Daoy (cell line): ENCODE data around the gene IP6K1. TPM values are rescaled to one million over a fixed set of nuclear protein-coding genes. Genes with fewer than 3 reads are reported as not detected.
"Not testable (repeated sequence)": the region's sequence is repeated elsewhere in the genome, so short reads cannot be mapped to it uniquely, and the experiment has no call there.

ENCODE experiments used
- DNase-seq: peaks from one replicate; pipeline ENCODE4 v3.0.0-alpha.2; 2015; ENCODE audit warnings: low read depth
- total RNA-seq: library from RNA; depleted of rRNA; stranded (reverse); fragments of >200 nt; shearing (Covaris generic); gene quantifications from 2 replicates; pipeline ENCODE4 v1.2.3, GENCODE V29; 2014; rRNA removed

IP6K1 gene
- total RNA-seq, 1 experiment from 2014 or later, result 12.6 TPM

DNA sequence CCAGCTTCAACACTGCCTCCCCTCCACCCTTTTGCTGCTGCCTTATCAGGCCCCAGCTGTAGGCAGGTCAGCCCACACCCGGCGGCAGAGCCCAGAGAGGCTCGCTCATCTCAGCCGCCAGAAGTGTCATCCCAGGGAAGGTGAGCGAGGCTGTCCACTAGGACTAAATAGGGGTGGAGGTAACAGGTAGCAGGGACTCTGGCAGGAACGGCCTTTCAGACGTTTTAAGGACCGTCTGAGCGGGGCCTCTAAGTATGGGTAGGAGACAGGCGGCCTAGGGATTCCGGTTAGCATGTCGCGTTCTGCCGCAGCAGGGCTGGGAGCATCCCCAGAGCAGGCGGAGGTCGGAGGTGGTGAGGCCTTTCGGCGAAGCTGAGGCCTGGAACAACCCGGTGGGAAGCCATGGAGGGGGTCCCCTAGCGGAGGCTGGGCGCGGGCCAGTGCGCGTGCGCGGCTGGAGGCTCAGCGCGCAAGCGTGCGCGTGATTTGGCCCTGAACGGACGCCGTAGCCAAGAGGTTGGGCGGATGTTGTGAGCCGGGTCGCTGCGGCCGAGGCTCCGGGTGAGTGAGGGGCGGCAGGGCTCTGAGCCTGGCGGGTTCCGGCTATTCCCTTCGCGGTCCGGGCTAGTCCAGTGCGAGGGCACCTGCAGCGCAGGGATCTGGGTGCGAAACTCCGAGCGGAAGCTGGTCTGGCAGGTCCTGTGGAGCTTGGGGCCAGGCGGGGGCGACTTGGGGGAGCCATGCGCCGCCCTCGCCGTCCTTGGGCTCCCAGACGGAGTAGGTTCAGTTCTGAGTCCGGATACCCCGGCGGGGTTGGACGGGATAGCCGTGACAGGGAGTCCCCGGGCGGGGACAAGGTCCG, 97.1 kb downstream of the IP6K1 start, which contains the start of the genes MST1 and RNF123:
Gene MST1, minus strand, starts transcription at position 429 of the 862 bp plus-strand sequence. CDS start 783 bp downstream, outside the sequence.
Gene RNF123, plus strand, starts transcription at position 512 of the 862 bp plus-strand sequence. CDS start 1,609 bp downstream, outside the sequence.
- peak; percentile 94 for DNase-seq

DNA sequence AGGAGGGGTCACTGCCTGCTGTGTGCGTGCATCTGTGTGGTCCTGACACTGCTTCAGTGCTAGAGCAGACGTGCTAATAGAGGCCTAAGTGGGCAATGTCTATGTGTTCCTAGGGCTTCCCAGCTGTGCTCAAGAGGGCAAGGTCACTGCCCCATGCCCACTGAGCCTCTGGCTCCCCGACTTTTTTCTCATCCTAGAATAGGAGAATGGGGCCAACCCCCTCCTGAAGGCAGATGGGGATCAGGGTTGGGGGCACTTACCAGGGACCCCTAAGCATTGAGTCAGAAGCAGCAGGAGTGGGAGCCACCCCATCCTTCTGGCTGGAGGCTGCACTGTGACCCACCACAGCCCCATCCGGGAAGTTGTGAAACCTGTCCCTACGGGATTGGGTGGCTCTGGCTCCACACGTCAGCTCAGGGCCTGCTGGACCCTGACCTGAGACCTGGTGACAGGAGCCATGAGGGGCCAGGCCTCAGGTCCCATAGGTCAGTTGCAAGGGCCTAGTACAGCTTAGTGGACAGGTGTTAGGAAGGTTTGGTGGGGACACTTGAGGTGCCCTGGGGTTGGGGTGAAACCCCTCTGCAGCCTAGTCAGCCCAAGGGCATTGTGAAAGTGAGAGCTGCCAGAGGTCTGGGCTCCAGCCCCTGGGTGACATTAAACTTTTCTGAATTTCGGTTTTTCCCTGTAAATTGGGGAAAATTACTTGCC, 97.8 kb downstream of the IP6K1 start:
- DNase-seq, result not testable (repeated sequence)

DNA sequence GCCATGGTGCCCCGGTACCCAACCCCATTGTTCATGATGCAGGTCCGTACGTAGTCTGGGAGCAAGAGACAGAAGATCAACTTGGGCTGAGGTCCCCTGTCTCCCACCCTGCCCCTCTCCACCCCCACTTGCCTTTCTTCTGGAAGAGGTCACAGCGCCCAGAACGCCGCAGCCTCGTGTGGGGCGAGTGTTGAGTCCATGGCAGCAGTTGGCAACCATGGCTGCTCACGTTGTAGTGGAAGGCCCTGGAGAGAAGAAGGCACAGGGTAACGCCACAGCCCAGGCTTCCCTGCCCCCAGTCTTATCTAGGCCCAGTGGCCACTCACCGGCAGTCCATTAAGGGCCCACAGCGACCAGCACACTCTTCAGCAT, 98.9 kb downstream of the IP6K1 start:
- not testable (repeated sequence) for DNase-seq

DNA sequence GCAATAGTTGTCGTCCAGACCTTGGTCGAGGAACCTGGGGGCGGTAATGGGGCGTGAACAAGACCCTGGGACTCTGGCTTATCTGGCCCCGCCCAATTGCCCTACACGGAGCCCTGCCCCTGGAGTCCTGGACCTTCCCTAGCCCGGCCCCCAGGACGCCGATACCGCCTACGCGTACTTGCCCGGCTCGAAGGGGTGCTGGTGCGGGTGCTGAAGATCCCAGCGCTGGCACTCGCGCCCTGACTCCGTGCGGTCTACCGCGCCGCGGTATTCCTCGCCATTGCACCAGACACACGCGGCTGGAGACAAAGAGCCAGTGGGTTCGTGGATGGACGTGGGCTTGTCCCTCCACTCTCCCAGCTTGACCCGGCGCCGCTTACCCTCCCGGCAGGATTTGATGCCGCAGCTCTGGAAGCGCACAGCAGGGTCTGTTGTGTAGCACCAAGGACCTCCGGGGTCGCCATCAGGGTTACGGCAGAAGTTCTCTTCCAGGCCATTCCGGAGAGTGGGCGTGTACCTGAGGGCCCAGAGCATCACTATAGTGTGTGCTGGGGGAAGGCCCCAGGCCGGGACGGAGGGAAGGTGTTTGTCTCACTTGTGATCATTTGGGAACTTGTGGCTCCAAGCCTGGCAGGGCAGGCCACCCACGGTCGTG, 99.4 kb downstream of the IP6K1 start:
- peak; percentile 63 for DNase-seq

DNA sequence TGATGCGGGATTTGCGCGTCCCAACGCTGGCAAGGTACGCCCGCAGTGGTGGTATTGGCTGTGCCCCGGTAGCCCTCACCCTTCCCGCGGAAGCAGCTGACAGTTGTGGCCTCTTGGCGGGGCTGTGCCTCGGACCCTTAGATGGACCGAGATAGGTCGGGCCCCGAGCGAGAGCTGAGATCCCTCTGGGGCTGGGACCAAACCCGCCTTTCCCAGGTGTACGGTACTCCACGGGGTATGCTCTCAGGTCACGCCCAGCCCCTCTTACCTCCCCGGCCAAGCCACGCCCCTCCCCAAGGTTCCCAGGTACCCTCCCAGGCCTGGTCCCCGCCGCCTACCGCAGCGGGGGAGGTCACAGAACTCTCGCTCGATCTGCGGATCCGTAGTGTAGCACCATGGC, 100.0 kb downstream of the IP6K1 start:
- DNase-seq, result not testable (repeated sequence)

DNA sequence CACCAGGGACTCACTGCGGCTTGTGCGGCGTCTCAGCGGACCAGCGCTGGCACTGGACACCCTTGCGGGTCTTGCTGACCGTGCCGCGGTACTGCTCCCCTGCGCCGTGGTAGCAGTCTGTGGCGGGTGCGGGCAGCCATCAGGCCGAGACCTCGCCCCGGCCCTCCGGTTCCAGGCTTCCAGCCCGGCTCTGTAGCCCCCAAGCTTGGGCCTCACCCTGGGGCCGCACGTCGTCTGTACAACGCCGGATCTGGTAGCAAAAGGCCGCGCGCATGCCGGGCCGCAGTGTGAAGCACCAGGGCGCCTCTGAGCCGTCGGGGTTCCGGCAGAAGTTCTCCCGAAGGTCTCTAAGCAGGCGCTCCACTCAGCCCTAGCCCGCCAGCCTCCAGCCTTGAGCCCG, 100.5 kb downstream of the IP6K1 start:
- DNase-seq, result not testable (repeated sequence)

DNA sequence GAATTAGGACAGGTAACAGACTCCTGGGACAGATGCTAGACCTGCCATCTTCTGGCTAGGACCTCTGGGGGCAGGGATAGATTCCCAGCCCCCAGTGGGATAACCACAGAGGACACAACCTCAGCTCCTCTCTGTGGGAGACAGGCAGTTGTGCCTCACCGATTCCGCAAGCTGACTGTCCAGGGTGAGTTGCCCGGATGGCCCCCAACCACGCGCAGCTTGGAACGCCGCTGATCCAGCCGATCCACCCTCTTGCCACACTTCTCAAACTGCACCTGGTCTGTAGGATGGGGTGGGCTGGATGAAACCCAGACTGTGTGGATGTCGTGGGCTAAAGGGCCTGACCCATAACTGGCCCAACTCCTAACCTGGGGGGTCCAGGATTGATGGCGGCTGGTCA, 101.2 kb downstream of the IP6K1 start:
- DNase-seq, result not testable (repeated sequence)

DNA sequence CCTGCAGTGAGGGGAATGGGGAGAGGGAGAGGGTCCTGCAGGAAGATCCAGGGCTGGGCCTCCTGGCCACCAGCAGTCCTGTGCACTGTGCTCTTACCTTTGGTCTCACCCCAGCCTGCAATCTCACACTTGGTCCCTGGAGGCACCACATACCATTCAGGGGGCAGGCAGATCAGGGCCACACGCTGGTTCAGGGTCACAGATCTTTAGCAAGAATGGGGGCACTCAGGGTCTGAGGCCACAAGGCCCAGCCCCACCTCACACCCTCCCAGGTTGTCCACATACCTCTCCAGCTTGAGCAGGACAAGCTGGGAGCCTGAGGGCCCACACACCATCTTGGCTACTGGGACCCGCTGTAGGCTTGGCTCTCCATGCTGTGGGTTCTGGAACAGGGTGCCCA, 101.9 kb downstream of the IP6K1 start:
- not testable (repeated sequence) for DNase-seq

DNA sequence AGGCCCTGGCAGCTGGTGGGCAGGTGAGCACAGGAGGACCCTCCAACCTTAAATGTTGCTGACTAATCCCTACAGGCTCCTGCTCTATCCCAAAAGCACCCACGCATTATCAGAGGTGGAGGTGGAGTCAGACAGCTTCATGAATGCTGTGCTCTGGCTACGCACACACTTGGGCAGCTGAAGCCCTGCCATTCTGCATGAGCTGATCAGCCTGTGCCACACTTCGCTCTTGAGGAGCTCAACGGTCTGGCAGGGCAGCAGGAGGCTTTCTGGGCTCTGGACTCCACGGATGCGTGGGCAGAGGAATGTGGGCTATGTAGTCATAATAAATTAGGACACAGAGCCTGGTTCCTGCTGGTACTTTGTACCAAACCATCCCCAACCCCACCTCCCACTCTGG, 103.2 kb downstream of the IP6K1 start:
- DNase-seq, result no peak

DNA sequence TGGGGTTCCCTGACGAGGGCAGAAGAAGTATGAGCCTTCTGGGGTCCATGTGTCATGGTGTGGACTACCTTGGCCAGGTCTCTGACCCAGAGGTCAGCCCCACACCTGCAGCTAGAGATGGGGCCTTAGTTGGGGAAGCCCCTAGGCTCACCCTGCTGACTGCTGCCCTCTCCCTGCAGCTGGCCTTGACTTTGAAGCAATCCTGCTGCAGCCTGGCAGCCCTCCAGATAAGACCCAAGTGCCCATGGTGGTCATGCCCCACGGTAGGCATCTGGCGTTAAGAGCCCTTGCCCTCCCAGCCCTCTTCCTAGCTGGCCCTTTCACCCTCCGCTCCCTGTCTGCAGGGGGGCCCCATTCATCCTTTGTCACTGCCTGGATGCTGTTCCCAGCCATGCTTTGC, 104.8 kb downstream of the IP6K1 start:
- DNase-seq, result no peak

DNA sequence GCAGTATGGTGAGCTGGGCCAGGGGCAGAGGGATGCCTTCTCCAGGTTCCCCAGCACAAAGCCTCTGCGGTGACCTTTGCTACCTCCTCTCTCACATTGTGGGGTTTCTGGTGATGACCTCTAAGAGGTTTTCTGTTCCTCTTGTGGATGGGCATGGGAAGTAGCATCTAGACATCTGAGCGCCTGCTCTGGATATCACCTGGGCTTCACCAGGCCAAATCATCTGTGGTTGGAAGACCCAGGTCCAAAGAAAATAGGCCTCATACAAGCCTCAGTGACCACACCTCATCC, 105.2 kb downstream of the IP6K1 start:
- no peak for DNase-seq

DNA sequence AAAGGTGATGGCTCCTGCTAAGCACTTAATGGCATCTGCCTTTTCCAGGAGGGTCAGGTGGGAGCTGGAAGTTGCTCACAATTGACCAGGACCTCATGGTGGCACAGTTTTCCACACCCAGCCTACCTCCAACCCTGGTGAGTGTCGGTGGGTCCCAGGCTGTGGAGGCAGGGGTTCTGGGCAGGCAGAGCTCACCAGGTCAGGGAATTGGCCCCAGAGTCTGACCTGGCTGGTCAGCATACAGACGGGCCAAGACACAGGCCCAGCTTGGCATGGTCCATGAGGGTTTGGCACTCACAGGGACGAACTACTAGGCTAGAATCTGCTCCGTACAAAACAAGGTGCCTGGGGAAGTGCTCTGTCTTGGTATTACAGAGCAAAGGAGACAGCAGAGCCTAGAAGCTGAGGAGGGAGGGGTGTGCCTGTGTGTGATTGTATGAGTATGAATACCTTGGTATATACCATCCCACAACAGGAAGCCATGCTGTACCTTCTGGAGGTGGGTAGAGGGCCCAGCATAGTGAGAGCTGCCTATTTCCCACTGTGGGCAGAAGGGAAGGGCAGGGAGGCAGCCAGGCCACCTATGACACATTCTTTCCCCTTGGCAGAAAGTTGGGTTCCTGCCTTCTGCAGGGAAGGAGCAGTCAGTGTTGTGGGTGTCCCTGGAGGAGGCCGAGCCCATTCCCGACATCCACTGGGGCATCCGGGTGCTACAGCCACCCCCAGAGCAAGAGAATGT, 105.7 kb downstream of the IP6K1 start:
- DNase-seq, result no peak

DNA sequence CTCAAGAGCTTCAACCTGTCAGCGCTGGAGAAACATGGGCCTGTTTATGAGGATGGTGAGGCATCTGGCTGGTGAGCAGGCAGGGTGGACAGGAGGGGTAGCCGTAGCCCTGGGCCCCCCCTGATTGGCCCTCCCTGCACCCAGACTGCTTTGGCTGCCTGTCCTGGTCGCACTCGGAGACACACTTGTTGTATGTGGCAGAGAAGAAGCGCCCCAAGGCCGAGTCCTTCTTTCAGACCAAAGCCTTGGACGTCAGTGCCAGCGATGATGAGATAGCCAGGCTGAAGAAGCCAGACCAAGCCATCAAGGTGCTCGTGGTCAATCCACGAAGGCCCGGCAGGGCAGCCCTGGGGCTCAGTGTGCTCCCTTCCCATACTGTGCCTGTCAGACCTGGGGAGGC, 110.4 kb downstream of the IP6K1 start:
- DNase-seq, result no peak

DNA sequence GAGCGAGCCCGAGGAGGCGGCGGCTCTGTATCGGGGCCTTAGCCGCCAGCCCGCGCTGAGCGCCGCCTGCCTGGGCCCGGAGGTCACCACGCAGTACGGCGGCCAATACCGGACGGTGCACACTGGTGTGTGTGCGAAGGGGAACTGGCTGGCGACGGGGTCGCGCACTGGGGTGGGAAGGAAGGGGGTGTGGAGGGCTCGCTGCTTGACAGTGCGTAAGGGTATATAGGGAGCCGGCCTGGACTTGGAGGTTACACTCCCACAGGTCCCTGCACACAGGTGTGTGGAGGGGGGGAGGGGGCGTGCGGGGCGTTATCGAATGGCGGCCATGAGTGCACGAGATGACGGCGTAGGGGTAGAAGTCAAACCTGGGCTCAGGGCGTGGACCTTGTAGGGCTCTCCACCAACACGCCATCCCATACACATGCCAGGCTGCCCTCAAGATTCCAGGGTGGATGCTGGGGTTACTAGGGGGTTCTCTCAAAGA, 111.8 kb downstream of the IP6K1 start:
- no peak for DNase-seq

Other genes with a start within 250 kb of the IP6K1 start
- gene BSN, start 232.1 kb downstream of the IP6K1 start, total RNA-seq, result 0.18 and 0.29 TPM in 2 replicates
- 59.1 and 64.5 TPM in 2 replicates for gene APEH, start 112.2 kb downstream of the IP6K1 start, total RNA-seq
- 0.63 and 3.2 TPM in 2 replicates for gene MST1, start 97.1 kb downstream of the IP6K1 start, total RNA-seq
- gene RNF123, start 97.0 kb downstream of the IP6K1 start, total RNA-seq, result 16.6 and 17.1 TPM in 2 replicates
- 0.63 and 1.6 TPM in 2 replicates for gene AMIGO3, start 66.9 kb downstream of the IP6K1 start, total RNA-seq
- gene GMPPB, start 62.6 kb downstream of the IP6K1 start, total RNA-seq, result 30.8 and 42.0 TPM in 2 replicates
- not detected in 2 replicates for gene CDHR4, start 13.3 kb upstream of the IP6K1 start, total RNA-seq
- gene INKA1, start 16.7 kb upstream of the IP6K1 start, total RNA-seq, result not detected in 2 replicates
- gene UBA7, start 27.4 kb upstream of the IP6K1 start, total RNA-seq, result 5.1 and 6.8 TPM in 2 replicates
- 6.6 and 10.4 TPM in 2 replicates for gene TRAIP, start 70.0 kb upstream of the IP6K1 start, total RNA-seq
- 0.34 TPM in 1 of 2 replicates, not detected in the other for gene CAMKV, start 83.4 kb upstream of the IP6K1 start, total RNA-seq
- gene MST1R, start 117.3 kb upstream of the IP6K1 start, total RNA-seq, result not detected in 2 replicates
- 7.9 and 14.1 TPM in 2 replicates for gene MON1A, start 143.3 kb upstream of the IP6K1 start, total RNA-seq
- 41.7 and 68.2 TPM in 2 replicates for gene RBM6, start 153.6 kb upstream of the IP6K1 start, total RNA-seq